Rectal smooth muscle tissue (tissue), 1 donor: ENCODE measurements around the gene AASS.

ENCODE experiments used
- H3K27ac ChIP-seq: one replicate; pipeline ENCODE4 v1.7.0; 2013; ENCODE audit warnings: low read depth, low read length, inconsistent platforms
- H3K27me3 ChIP-seq: one replicate; pipeline ENCODE4 v1.7.0; 2013; ENCODE audit warnings: low read length; ENCODE audit not compliant: control insufficient read depth, insufficient read depth
- H3K36me3 ChIP-seq: one replicate; pipeline ENCODE4 v1.7.0; 2013; ENCODE audit warnings: low read length; ENCODE audit not compliant: control insufficient read depth, insufficient read depth
- H3K4me1 ChIP-seq: one replicate; pipeline ENCODE4 v1.7.0; 2013; ENCODE audit warnings: low read length; ENCODE audit not compliant: control insufficient read depth, insufficient read depth
- H3K4me3 ChIP-seq: one replicate; pipeline ENCODE4 v1.7.0; 2013; ENCODE audit warnings: low read length
- H3K9ac ChIP-seq: one replicate; pipeline ENCODE4 v1.7.0; 2013; ENCODE audit warnings: low read length

AASS gene

DNA sequence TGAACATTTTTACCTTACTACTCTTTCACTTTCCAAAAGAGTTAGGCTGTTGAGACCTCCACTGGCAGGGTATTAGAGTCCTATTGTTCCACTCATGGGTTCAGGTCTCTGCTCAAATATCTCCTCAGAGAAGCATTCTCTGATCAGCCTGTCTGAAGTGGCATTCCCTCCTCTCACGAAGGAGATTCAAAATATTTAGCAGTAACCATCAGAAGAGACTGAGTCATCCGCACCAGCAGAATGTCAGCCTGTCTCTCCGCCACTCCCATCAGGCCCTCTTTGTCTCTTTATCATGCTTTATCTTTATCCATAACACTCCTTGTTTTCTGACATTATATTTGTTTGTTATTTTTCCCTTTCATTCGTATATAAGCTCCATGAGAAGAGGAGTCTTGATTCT lies 79.1 kb downstream of the AASS start:
- H3K9ac ChIP-seq, result no peak overlapping the region
- no peaks in the 10 kb centered on the region for H3K36me3 ChIP-seq
- no peak overlapping the region for H3K4me3 ChIP-seq
- H3K27me3 ChIP-seq, result no peaks in the 10 kb centered on the region
- H3K27ac ChIP-seq, result no peak overlapping the region
- H3K4me1 ChIP-seq, result no peaks in the 10 kb centered on the region

DNA sequence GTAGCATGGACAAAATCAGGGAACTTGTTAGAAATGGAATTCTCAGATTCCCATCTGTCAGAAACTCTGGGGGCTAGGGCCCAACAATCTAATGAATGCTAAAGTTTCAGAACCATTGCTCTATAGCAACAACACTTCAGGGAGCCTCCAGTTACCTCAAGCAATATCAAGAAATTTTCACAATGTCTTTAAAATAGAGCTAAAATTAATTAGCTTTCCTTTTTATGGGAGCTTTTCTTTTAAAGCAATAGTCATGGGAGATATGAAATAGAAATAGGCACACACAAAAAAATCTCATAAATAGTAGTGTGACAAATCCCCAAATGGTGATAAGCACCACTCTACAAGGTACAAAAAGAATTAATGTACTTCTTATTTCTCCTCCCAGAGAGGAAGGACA lies 80.9 kb downstream of the AASS start:
- H3K27me3 ChIP-seq, result no peaks in the 10 kb centered on the region
- H3K36me3 ChIP-seq, result no peaks in the 10 kb centered on the region
- no peak overlapping the region for H3K27ac ChIP-seq
- H3K9ac ChIP-seq, result no peak overlapping the region
- no peak overlapping the region for H3K4me3 ChIP-seq
- no peaks in the 10 kb centered on the region for H3K4me1 ChIP-seq

- H3K36me3 ChIP-seq, result no peaks in the 10 kb centered on the region
- H3K27ac ChIP-seq, result no peak overlapping the region
- no peaks in the 10 kb centered on the region for H3K27me3 ChIP-seq
- no peaks in the 10 kb centered on the region for H3K4me1 ChIP-seq
- no peak overlapping the region for H3K4me3 ChIP-seq
- H3K9ac ChIP-seq, result no peak overlapping the region
These were observed 84.5 kb downstream of the AASS start for GRCh38 chr7:122059542-122059941.

GRCh38 chr7:122056977-122057376 lies 87.1 kb downstream of the AASS start:
- H3K27me3 ChIP-seq, result no peaks in the 10 kb centered on the region
- H3K36me3 ChIP-seq, result no peaks in the 10 kb centered on the region
- no peak overlapping the region for H3K27ac ChIP-seq
- H3K4me3 ChIP-seq, result no peak overlapping the region
- no peak overlapping the region for H3K9ac ChIP-seq
- no peaks in the 10 kb centered on the region for H3K4me1 ChIP-seq

DNA sequence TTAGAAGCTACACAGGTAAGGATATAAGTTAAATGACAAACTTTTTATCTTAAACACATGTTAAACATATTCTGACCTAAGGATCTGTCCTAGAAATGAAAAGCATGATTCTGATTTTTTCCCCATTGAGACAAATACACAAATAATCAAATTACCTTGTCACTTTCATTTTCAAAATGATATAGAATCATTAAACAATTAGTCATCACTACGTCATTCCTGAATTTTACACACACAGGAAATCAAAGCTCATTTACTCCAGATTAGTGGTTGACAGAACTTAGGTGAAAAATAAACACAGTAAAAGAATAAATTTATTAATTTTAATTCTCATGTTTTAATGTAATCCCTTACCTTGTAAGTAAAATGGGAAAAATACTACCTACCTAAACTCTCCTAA lies 89.0 kb downstream of the AASS start:
- no peaks in the 10 kb centered on the region for H3K27me3 ChIP-seq
- no peaks in the 10 kb centered on the region for H3K36me3 ChIP-seq
- H3K9ac ChIP-seq, result no peak overlapping the region
- no peak overlapping the region for H3K27ac ChIP-seq
- no peaks in the 10 kb centered on the region for H3K4me1 ChIP-seq
- no peak overlapping the region for H3K4me3 ChIP-seq

DNA sequence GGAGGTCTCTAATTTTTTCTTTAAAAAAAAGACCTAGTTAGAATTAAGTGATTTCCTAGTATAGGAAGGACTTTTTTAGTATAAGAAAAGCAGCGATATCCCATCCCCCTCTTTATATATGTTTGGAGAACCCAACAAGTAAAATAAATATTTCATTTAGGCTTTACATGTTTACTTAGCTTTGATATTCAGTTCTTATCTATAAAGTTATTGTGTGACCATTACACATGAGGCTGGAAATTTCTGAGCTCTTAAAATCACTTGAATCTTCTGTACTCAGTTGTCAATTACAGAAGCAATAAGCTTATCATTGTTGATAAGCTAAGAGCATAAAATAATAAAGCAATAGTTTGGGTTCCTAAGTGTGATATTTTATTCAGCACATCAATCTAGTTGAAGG lies 89.7 kb downstream of the AASS start:
- Histone ChIP-seq H3K27me3 (no peaks in the 10 kb centered on the region), H3K9ac (no peak overlapping the region), H3K4me3 (no peak overlapping the region), H3K27ac (no peak overlapping the region), H3K4me1 (no peaks in the 10 kb centered on the region), H3K36me3 (no peaks in the 10 kb centered on the region)

DNA sequence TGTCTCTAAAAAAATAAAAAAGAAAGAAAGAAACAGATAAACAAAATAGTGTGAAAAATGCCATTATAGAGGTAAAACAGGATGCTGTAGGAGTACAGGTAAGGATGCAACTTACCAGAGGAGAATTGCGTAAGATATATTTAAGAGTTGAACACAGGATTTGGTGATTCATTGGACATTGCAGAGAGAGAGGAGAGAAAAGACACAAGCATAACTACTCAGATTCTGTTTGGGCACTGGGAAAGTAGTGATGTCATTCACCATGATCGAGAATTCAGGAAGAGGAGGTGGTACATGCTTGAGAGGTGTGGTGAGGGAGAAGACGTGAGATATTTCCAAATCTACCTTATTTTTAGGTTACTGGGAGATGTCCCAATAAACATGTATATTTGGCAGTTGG lies 97.6 kb downstream of the AASS start:
- no peaks in the 10 kb centered on the region for H3K4me1 ChIP-seq
- no peak overlapping the region for H3K27ac ChIP-seq
- H3K27me3 ChIP-seq, result no peaks in the 10 kb centered on the region
- H3K4me3 ChIP-seq, result no peak overlapping the region
- no peaks in the 10 kb centered on the region for H3K36me3 ChIP-seq
- no peak overlapping the region for H3K9ac ChIP-seq

DNA sequence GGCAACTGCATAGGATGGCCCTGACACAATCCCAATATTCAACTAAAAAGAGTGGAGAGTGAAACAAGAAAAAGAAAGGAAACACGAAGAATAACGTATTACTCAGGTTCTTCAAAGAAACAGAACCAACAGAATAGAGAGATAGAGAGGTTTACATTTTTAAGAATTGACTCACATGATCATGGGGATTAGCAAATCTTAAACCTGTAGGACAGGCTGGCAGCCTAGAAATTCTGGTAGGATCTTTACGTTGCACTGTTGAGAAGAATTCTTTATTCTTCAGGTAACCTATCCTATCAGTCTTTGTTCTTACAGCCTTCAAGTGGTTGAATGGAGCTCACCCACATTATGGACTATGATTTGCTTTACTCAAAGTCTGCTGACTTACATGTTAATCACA lies 103.9 kb downstream of the AASS start:
- Histone ChIP-seq H3K27me3 (no peaks in the 10 kb centered on the region), H3K27ac (no peak overlapping the region), H3K36me3 (no peaks in the 10 kb centered on the region), H3K4me3 (no peak overlapping the region), H3K9ac (no peak overlapping the region), H3K4me1 (no peaks in the 10 kb centered on the region)

DNA sequence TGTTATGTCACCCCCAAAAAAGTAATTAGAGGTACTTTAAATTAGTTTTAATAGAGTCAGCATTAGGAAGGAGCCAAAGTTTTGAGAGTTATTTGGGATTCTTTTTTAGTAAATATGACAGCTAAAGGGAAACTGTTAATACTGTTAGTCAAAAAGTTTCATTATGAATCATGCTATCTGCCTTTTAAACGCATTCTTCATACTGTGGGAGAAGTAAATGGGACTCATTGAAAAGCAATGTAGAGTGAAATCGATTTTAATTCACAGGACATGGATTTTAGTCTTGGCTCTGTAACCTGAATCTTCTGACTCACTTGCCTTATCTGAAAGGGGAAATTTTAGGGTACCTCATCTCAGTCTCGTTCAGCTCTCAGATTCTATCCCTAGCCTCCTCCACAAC lies 105.1 kb downstream of the AASS start:
- Histone ChIP-seq H3K27me3 (no peaks in the 10 kb centered on the region), H3K27ac (no peak overlapping the region), H3K4me1 (no peaks in the 10 kb centered on the region), H3K36me3 (no peaks in the 10 kb centered on the region), H3K9ac (no peak overlapping the region), H3K4me3 (no peak overlapping the region)

GRCh38 chr7:122038134-122038533 lies 105.9 kb downstream of the AASS start:
- no peak overlapping the region for H3K27ac ChIP-seq
- no peak overlapping the region for H3K4me3 ChIP-seq
- no peak overlapping the region for H3K9ac ChIP-seq
- no peaks in the 10 kb centered on the region for H3K27me3 ChIP-seq
- no peaks in the 10 kb centered on the region for H3K36me3 ChIP-seq
- H3K4me1 ChIP-seq, result no peaks in the 10 kb centered on the region

DNA sequence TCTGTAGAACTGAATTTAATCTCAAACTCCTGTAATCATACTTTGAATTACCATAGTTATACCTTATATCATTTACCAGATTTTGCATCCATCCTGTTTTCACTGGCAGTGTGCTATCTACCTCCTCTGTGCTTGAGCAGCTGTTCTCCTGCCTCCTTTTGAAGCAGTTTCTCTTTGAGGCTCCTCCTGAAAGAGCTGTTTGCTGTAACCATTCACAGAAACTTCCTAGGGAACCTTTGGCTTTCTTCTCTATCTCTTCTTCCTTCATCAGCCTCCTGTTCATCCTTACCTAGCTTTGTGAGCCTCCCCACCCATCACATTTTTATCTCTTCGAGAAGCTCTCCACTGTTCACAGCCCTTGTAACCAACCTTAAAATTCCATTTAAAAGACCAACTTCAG lies 108.2 kb downstream of the AASS start:
- no peak overlapping the region for H3K27ac ChIP-seq
- H3K27me3 ChIP-seq, result no peaks in the 10 kb centered on the region
- H3K36me3 ChIP-seq, result no peaks in the 10 kb centered on the region
- no peaks in the 10 kb centered on the region for H3K4me1 ChIP-seq
- H3K9ac ChIP-seq, result no peak overlapping the region
- no peak overlapping the region for H3K4me3 ChIP-seq

- H3K27me3 ChIP-seq, result no peaks in the 10 kb centered on the region
- no peaks in the 10 kb centered on the region for H3K4me1 ChIP-seq
- H3K27ac ChIP-seq, result no peak overlapping the region
- no peak overlapping the region for H3K4me3 ChIP-seq
- no peaks in the 10 kb centered on the region for H3K36me3 ChIP-seq
- no peak overlapping the region for H3K9ac ChIP-seq
These were observed 110.4 kb downstream of the AASS start for GRCh38 chr7:122033641-122034040.

DNA sequence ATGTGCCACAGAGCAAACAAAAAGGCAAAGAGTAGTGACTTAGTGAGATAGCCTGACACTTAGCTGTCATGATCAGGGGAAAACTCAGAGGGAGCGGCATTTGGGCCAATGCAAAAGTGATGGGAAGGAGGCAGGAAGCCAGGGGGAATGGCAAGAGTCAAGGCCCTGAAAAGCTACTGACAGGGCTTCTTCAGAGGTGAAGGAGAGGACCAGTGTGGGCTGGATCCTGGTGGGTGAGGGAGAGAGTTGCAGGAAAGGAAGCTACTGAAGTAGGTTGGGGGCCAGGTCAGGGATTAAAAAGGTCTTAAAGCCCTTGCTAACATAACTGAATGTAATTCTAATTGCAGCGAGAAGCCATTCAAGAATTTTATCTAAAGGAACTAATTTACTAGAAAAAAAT lies 117.0 kb downstream of the AASS start:
- H3K4me1 ChIP-seq, result no peaks in the 10 kb centered on the region
- no peaks in the 10 kb centered on the region for H3K27me3 ChIP-seq
- no peak overlapping the region for H3K4me3 ChIP-seq
- no peak overlapping the region for H3K9ac ChIP-seq
- no peaks in the 10 kb centered on the region for H3K36me3 ChIP-seq
- H3K27ac ChIP-seq, result no peak overlapping the region
